ENCODE data around the gene LYRM9. TPM values are rescaled to one million over a fixed set of nuclear protein-coding genes. Genes with fewer than 3 reads are reported as not detected.
A peak's percentile ranks its signal among the peaks of the same experiment; 100 is the strongest.

LYRM9 gene
- total and polyA plus RNA-seq, 2 of the 8 experiments (the other 6 are each of a cell fraction or from before 2014, with no cell fraction given), result 4.3 to 5.2 TPM

DNA sequence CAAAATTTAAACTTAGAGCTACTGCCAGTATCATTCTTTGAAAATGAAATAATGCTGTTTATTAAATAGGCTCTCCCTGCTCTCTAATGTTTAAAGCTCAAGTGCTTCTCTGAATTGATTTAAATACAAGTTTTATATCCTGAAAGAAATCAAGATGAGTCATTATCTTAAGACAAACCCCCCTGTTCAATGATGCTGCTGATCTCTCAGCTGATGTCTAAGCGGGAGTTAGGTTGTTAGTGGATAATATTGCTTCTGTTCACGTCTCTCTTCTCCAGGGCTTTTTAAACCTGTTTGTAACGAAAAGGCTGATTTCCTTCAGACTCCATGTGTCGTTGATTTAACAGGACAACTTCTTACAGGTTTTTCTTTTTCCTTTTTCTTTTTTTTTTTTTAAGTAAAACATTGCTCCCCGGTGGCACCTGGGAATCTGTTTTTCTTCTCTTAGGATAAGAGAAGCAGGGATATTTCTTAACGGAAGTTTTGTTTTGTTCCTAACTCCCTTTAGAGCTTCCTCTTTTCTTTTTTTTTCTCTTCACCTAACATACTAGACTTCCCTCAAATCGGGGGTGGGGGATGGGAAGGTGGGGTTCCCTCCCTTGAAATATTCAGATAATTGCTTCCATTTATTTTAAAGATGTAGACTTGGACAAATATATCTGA lies 807 bp upstream of the LYRM9 start:
- ChIA-PET POLR2A (ENCODE audit: partially characterized antibody) (interaction anchor here (1.2 to 1.8 kb wide), 3 partner anchors 10 to 45 kb away, joined by 3 to 6 read pairs (median 4); no protein-coding TSS in a partner anchor), CTCF (ENCODE audit: partially characterized antibody) (interaction anchor here (0.6 to 2.2 kb wide), 26 partner anchors 9 to 544 kb away, joined by 3 to 11 read pairs (median 4); no protein-coding TSS in a partner anchor)
- no peak overlapping the region for H2BK20ac ChIP-seq (ENCODE audit: low read length)
- no peak overlapping the region for H2BK5ac ChIP-seq (ENCODE audit: low read depth, low read length)
- H3K79me2 ChIP-seq (ENCODE audit: control insufficient read depth in 1 of 2, insufficient read depth in 2 of 2, low read length in 2 of 2), result no peaks in the 10 kb centered on the region
- DNase-seq (ENCODE audit: low read depth in 1 of 2, low spot score in 2 of 2), result no peak
- no peak overlapping the region for H3K23ac ChIP-seq (ENCODE audit: insufficient read length)
- no peaks in the 10 kb centered on the region for H3K79me1 ChIP-seq (ENCODE audit: low read depth, low read length)
- H4K20me1 ChIP-seq (replicated peaks in 1 of 2; ENCODE audit: control insufficient read depth in 1 of 2, insufficient read depth in 2 of 2, low read length in 2 of 2), result no peaks in the 10 kb centered on the region
- H2BK12ac ChIP-seq (ENCODE audit: low read depth, low read length), result no peak overlapping the region
- no peak overlapping the region for H3K56ac ChIP-seq (replicated peaks; ENCODE audit: insufficient read length, low read depth, low read length)
- no peak overlapping the region for H2AFZ ChIP-seq (ENCODE audit: low read length)
- FAIRE-seq, result no peak
- no peak overlapping the region for H4K8ac ChIP-seq (ENCODE audit: extremely low read depth, insufficient read depth, low read length)
- H2BK120ac ChIP-seq (replicated peaks; ENCODE audit: low read depth, low read length), result no peak overlapping the region
- no peak overlapping the region for H3K18ac ChIP-seq (ENCODE audit: extremely low read depth, low read length)
- peaks cover 3% of the 10 kb centered on the region; the same call in 1 of the 2 replicates for H3K23me2 ChIP-seq (ENCODE audit: low read depth, low read length)
- peaks cover 0 to 6% (median 0%) of the 10 kb centered on the region in 4 experiments; a peak in 2 of 7 replicates for H3K27me3 ChIP-seq (replicated peaks in 1 of 4; ENCODE audit: control insufficient read depth in 3 of 4, extremely low read depth in 1 of 4, insufficient read depth in 3 of 4, low read length in 3 of 4)
- H3K4me2 ChIP-seq (ENCODE audit: insufficient read depth in 1 of 2, low read depth in 2 of 2, low read length in 2 of 2), result 0 out of 4 replicates have a peak overlapping the region, but pooled peaks of 1 of the 2 experiments have one; percentile 51
- no peak overlapping the region for H2BK15ac ChIP-seq (ENCODE audit: low read length)
- H3K9ac ChIP-seq (replicated peaks in 1 of 4; ENCODE audit: extremely low read depth in 1 of 4, low read depth in 3 of 4, low read length in 3 of 4), result no peak overlapping the region
- H4K5ac ChIP-seq (ENCODE audit: insufficient read length, low read depth, low read length), result no peak overlapping the region
- TF ChIP-seq EP300 (IDR thresholded peaks at IDR 0.05; ENCODE audit: borderline replicate concordance in 1 of 2, low read depth in 2 of 2, low read length in 2 of 2) (no peak), PHF8 (conservative IDR thresholded peaks at IDR 0.05; ENCODE audit: low read depth, low read length) (no peak), ASH2L (IDR thresholded peaks at IDR 0.05; ENCODE audit: low read length) (no peak), TAF1 (IDR thresholded peaks at IDR 0.05; ENCODE audit: low read depth, low read length) (no peak), POLR2A (IDR thresholded peaks at IDR 0.05; ENCODE audit: control extremely low read depth in 1 of 2, low read depth in 2 of 2, low read length in 2 of 2) (no peak), BACH1 (IDR thresholded peaks at IDR 0.05; ENCODE audit: low read length) (no peak), MAFK (IDR thresholded peaks at IDR 0.05; ENCODE audit: low read depth, low read length) (no peak), BRCA1 (IDR thresholded peaks at IDR 0.05; ENCODE audit: low read depth, low read length) (no peak), POLR2AphosphoS5 (IDR thresholded peaks at IDR 0.05; ENCODE audit: low read depth, low read length) (no peak), TAF7 (optimal IDR thresholded peaks at IDR 0.05; ENCODE audit: borderline replicate concordance, low read depth, low read length) (no peak), SRF (IDR thresholded peaks at IDR 0.05; ENCODE audit: low read depth, low read length) (no peak), SP4 (IDR thresholded peaks at IDR 0.05; ENCODE audit: low read length) (no peak), TEAD4 (IDR thresholded peaks at IDR 0.05; ENCODE audit: low read depth, low read length) (no peak)
- H3K36me3 ChIP-seq (ENCODE audit: control insufficient read depth in 2 of 4, insufficient read depth in 4 of 4, low read length in 3 of 4), result no peaks in the 10 kb centered on the region
- no peak overlapping the region for H3K4ac ChIP-seq (replicated peaks; ENCODE audit: insufficient read length, low read depth, low read length)
- H3K4me1 ChIP-seq (replicated peaks in 1 of 4; ENCODE audit: control insufficient read depth in 3 of 4, insufficient read depth in 4 of 4, low read length in 3 of 4), result peaks cover 4 to 20% (median 15%) of the 10 kb centered on the region in 4 experiments; a peak in 5 of 7 replicates
- no peak overlapping the region for H2AK5ac ChIP-seq (ENCODE audit: low read depth, low read length)
- H4K91ac ChIP-seq (replicated peaks; ENCODE audit: insufficient read length, low read length), result no peak overlapping the region
- H3K9me3 ChIP-seq (ENCODE audit: insufficient read depth in 2 of 2, low read depth in 1 of 2, low read length in 1 of 2), result no peaks in the 10 kb centered on the region
- peak overlapping the region in 1 of 4 experiments; percentile 37; a peak in 1 of 8 replicates for H3K4me3 ChIP-seq (ENCODE audit: extremely low read depth in 1 of 4, insufficient read depth in 2 of 4, low read depth in 3 of 4, low read length in 4 of 4)
- no peak overlapping the region for H3K27ac ChIP-seq (ENCODE audit: low read depth, low read length)
- no peak overlapping the region for H3K14ac ChIP-seq (ENCODE audit: insufficient read length)
- WGBS, 2 experiments (ENCODE audit: extremely low coverage in 1 of 2, insufficient coverage in 1 of 2, insufficient read length in 1 of 2, insufficient replicate concordance in 2 of 2, low coverage in 1 of 2, low lambda C conversion rate in 2 of 2, missing lambda C conversion rate in 1 of 2), result 57% methylated on average over 7 of the region's 7 CpGs; no CpG with 5 or more reads in 1 of the 2 experiments

All from H1 (cell line).